Omental fat pad (tissue), 4 donors: Measurements from ENCODE around the gene MMP10. TPM values are rescaled to one million over a fixed set of nuclear protein-coding genes. Genes with fewer than 3 reads are reported as not detected.

Source experiments
- ATAC-seq: fragments of 150-250 bp; one replicate; pipeline ENCODE4 v1.9.1; 2016; ENCODE audit warnings: mild to moderate bottlenecking, moderate library complexity; ENCODE audit not compliant: low FRiP score
- DNase-seq: peaks from one replicate; pipeline ENCODE4 v3.0.0-alpha.2; 2019; ENCODE audit warnings: low spot score
- total RNA-seq, 4 donors: library from RNA; depleted of rRNA; stranded (reverse); fragments of >200 nt; gene quantifications; one replicate each; pipeline ENCODE4 v1.1.0, GENCODE V29; 2016
- TF ChIP-seq, protein P1 (sequence below), 3 donors: fragments of 450-650 bp; IDR thresholded peaks; one replicate each; pipeline ENCODE4 v1.5.1; 2016 to 2017; ENCODE audit warnings: antibody characterized with exemption in 3 of 3, mild to moderate bottlenecking in 3 of 3, moderate library complexity in 2 of 3

MMP10 gene
- total RNA-seq, 4 donors from 2014 or later, result not detected

DNA sequence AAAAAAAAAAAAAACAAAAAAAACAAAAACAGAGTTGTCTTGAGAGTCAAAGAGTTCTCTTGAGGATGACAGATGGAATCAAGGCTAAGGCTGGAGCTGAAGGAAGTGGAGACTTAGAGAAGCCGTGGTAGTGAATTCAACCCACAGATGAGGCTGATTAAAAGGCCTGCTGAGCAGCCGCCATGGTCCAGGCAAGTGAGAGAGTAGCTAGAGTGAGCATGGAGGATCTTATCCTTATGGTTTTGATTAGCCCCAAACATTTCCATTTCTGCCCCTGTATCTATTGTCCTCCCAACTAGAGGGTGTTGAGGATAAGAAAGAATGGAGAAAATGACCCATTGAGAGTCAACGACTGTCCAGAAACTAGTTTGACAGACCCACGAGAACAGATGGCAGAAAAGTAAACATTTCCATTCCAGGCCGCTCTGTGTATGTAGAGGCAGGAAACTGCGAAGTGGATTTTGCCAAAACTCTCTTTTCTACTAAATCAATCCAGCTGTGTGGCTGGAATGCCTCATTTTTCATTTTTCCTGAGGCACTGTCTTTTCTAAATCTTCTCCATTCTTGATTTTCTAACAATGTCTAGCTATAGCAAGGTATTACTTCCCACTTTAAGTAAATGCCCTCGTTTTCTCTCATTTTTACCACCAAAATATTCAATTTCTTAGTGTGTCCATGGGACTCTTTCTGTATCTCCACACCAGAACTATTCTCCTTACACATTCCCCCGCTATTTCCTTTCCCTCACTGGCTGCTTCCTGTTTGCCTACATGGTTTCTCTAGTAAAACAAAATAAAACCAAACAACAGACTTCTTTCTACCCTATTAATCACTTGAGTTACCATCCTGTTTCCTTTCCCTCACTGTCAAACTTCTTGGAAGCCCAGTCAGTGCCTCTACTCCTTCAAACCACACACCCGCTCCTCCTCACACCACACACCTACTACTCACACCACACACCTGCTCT, 50.3 kb downstream of the MMP10 start:
- DNase-seq (no peak), ATAC-seq (no peak)
- TF ChIP-seq, protein P1, sequence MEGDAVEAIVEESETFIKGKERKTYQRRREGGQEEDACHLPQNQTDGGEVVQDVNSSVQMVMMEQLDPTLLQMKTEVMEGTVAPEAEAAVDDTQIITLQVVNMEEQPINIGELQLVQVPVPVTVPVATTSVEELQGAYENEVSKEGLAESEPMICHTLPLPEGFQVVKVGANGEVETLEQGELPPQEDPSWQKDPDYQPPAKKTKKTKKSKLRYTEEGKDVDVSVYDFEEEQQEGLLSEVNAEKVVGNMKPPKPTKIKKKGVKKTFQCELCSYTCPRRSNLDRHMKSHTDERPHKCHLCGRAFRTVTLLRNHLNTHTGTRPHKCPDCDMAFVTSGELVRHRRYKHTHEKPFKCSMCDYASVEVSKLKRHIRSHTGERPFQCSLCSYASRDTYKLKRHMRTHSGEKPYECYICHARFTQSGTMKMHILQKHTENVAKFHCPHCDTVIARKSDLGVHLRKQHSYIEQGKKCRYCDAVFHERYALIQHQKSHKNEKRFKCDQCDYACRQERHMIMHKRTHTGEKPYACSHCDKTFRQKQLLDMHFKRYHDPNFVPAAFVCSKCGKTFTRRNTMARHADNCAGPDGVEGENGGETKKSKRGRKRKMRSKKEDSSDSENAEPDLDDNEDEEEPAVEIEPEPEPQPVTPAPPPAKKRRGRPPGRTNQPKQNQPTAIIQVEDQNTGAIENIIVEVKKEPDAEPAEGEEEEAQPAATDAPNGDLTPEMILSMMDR (IDR thresholded peaks at IDR 0.05), result no peak

DNA sequence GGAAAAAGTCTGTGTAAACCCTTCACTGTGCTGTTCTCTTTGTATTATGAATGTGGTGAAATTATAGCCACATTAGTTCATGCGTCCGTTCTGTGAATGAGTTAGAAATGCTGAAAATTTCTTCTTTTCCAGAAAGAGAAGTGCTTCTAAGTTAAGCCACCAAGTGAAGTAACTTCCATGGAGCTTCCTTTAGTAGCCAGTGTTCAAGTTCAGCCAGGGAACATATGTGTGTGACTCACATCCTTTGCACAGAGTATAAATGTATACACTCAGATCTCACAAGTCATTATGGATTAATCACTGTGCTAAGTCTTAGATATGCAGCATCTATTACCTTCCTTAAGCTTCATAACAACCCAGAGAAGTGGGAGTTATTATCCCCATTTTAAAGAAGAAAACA, 52.5 kb downstream of the MMP10 start:
- DNase-seq, result no peak
- TF ChIP-seq, protein P1 (IDR thresholded peaks at IDR 0.05), result no peak
- no peak for ATAC-seq

GRCh38 chr11:102724904-102725500, 55.4 kb downstream of the MMP10 start, which contains the start of gene MMP8:
Gene MMP8, minus strand, starts transcription at chr11:102724954. Its CDS starts 99 bp downstream, at chr11:102724855.
- ATAC-seq (no peak), DNase-seq (no peak)
- TF ChIP-seq, protein P1 (IDR thresholded peaks at IDR 0.05), result no peak

- DNase-seq (no peak), ATAC-seq (no peak)
- TF ChIP-seq, protein P1 (IDR thresholded peaks at IDR 0.05), result no peak
Observed at GRCh38 chr11:102722821-102723220, 57.6 kb downstream of the MMP10 start.

Other genes starting within 250 kb of the MMP10 start
- 10 to 100 TPM in 1 of 4 donors, 1 to 10 TPM in 1, not detected in 2; 2.1 to 34.2 TPM for gene MMP7, start 249.9 kb downstream of the MMP10 start, total RNA-seq
- gene MMP20, start 155.3 kb downstream of the MMP10 start, total RNA-seq, result not detected
- not detected for gene MMP27, start 74.9 kb downstream of the MMP10 start, total RNA-seq
- gene MMP8, start 55.7 kb downstream of the MMP10 start, total RNA-seq, result 1 to 10 TPM in 3 of 4 donors, under 1 TPM in 1; 0.19 to 3.2 (median 1.1) TPM
- gene MMP1, start 17.5 kb upstream of the MMP10 start, total RNA-seq, result not detected
- not detected for gene MMP3, start 63.0 kb upstream of the MMP10 start, total RNA-seq
- gene MMP12, start 94.4 kb upstream of the MMP10 start, total RNA-seq, result 10 to 100 TPM in 1 of 4 donors, not detected in 3; 18.0 TPM
- gene MMP13, start 175.1 kb upstream of the MMP10 start, total RNA-seq, result not detected